ENCODE measurements around the gene LRMDA. TPM values are rescaled to one million over a fixed set of nuclear protein-coding genes. Genes with fewer than 3 reads are reported as not detected.

LRMDA gene
- total and polyA plus RNA-seq, 10 of the 15 experiments (the other 5 are each of a cell fraction or from before 2014, with no cell fraction given) = 0.07 to 0.54 (median 0.29) TPM; not detected in 4

GRCh38 chr10:75737580-75737949 is 306.1 kb downstream of the LRMDA start:
- POLR2A ChIA-PET = interaction anchor here (0.9 kb wide), 1 partner anchor 9 kb away, joined by 3 read pairs; no protein-coding TSS in a partner anchor
- Histone ChIP-seq H2AFZ (ENCODE audit: control insufficient read depth, low read depth, low read length) (no peak overlapping the region), H3K4me1 (ENCODE audit: control insufficient read depth, insufficient read depth, low read length) (no peaks in the 10 kb centered on the region), H3K9me3 (replicated peaks; ENCODE audit: control insufficient read depth, insufficient read depth, low read length) (no peaks in the 10 kb centered on the region; the same call in 2 of the 3 replicates), H4K20me1 (ENCODE audit: control insufficient read depth, insufficient read depth) (no peaks in the 10 kb centered on the region), H3K27me3 (replicated peaks in 1 of 2; ENCODE audit: control insufficient read depth in 2 of 2, insufficient read depth in 2 of 2, low read length in 1 of 2) (no peaks in the 10 kb centered on the region), H3K4me2 (ENCODE audit: control insufficient read depth, insufficient read depth) (no peak overlapping the region), H3K36me3 (ENCODE audit: control insufficient read depth in 2 of 2, insufficient read depth in 2 of 2, low read length in 1 of 2) (no peaks in the 10 kb centered on the region), H3K27ac (ENCODE audit: control insufficient read depth, insufficient read depth) (no peak overlapping the region), H3K4me3 (no peak overlapping the region), H3K9ac (ENCODE audit: control insufficient read depth, insufficient read depth, low read length) (no peak overlapping the region), H3K79me2 (ENCODE audit: control insufficient read depth, insufficient read depth, low read length) (no peaks in the 10 kb centered on the region)
- no TSS peak for BruUV-seq (replicated peaks)
- FAIRE-seq (no peak), ATAC-seq (no peak), DNase-seq (ENCODE audit: low read depth, low spot score) (no peak)
- intact Hi-C loops (cut with micrococcal nuclease; ENCODE audit: unreplicated experiment) (no loop called here), in situ Hi-C loops (cut with MboI) (no loop called here)
- SMC1A ChIA-PET (ENCODE audit: uncharacterized antibody, unreplicated experiment) = interaction anchor here (1.0 to 2.1 kb wide), 2 partner anchors 11 to 15 kb away, joined by 3 to 11 read pairs; no protein-coding TSS in a partner anchor
- WGBS (ENCODE audit: insufficient coverage, insufficient replicate concordance, low lambda C conversion rate, missing lambda C conversion rate) = 10% methylated on average over 3 of the region's 3 CpGs
- TF ChIP-seq TCF3 (IDR thresholded peaks at IDR 0.05; ENCODE audit: borderline replicate concordance, insufficient read depth, low read depth, low read length) = no peak
- TF ChIP-seq FOXM1 (IDR thresholded peaks at IDR 0.05; ENCODE audit: low read depth, low read length) = no peak
- TF ChIP-seq SIX5 (IDR thresholded peaks at IDR 0.05; ENCODE audit: low read depth, low read length, severe bottlenecking) = no peak
- no peak for TF ChIP-seq CBX5 (IDR thresholded peaks at IDR 0.05; ENCODE audit: low read depth)
- no peak for TF ChIP-seq KAT2A (conservative IDR thresholded peaks at IDR 0.05; ENCODE audit: control insufficient read depth, low read depth, low read length)
- no peak for TF ChIP-seq RCOR1 (conservative IDR thresholded peaks at IDR 0.05; ENCODE audit: low read depth, low read length)
- CTCF ChIA-PET = no interaction called here
- RAD21 ChIA-PET (ENCODE audit: unreplicated experiment) = no interaction called here

- in situ Hi-C loops (cut with MboI) (no loop called here), intact Hi-C loops (cut with micrococcal nuclease; ENCODE audit: unreplicated experiment) (no loop called here)
- no peaks in the 10 kb centered on the region for H3K27me3 ChIP-seq (replicated peaks in 1 of 2; ENCODE audit: control insufficient read depth in 2 of 2, insufficient read depth in 2 of 2, low read length in 1 of 2)
- no peak for DNase-seq (ENCODE audit: low read depth, low spot score)
- ChIA-PET RAD21 (ENCODE audit: unreplicated experiment) (no interaction called here), CTCF (no interaction called here), POLR2A (interaction anchor here (0.8 kb wide), 1 partner anchor 14 kb away, joined by 3 read pairs; no protein-coding TSS in a partner anchor), SMC1A (ENCODE audit: uncharacterized antibody, unreplicated experiment) (interaction anchor here (0.9 to 1.2 kb wide), 3 partner anchors 17 to 34 kb away, joined by 3 to 4 read pairs (median 3); no protein-coding TSS in a partner anchor)
- H3K4me2 ChIP-seq (ENCODE audit: control insufficient read depth, insufficient read depth) = no peak overlapping the region
- H3K36me3 ChIP-seq (ENCODE audit: control insufficient read depth in 2 of 2, insufficient read depth in 2 of 2, low read length in 1 of 2) = no peaks in the 10 kb centered on the region
- H3K4me3 ChIP-seq = no peak overlapping the region
- no peak for ATAC-seq
- no peaks in the 10 kb centered on the region; the same call in 2 of the 3 replicates for H3K9me3 ChIP-seq (replicated peaks; ENCODE audit: control insufficient read depth, insufficient read depth, low read length)
- no TSS peak for BruUV-seq (replicated peaks)
- WGBS (ENCODE audit: insufficient coverage, insufficient replicate concordance, low lambda C conversion rate, missing lambda C conversion rate) = 34% methylated on average over 9 of the region's 9 CpGs
- H3K27ac ChIP-seq (ENCODE audit: control insufficient read depth, insufficient read depth) = no peak overlapping the region
- H4K20me1 ChIP-seq (ENCODE audit: control insufficient read depth, insufficient read depth) = no peaks in the 10 kb centered on the region
- no peaks in the 10 kb centered on the region for H3K79me2 ChIP-seq (ENCODE audit: control insufficient read depth, insufficient read depth, low read length)
- FAIRE-seq = no peak
- no peak overlapping the region for H2AFZ ChIP-seq (ENCODE audit: control insufficient read depth, low read depth, low read length)
- no peaks in the 10 kb centered on the region for H3K4me1 ChIP-seq (ENCODE audit: control insufficient read depth, insufficient read depth, low read length)
- no peak overlapping the region for H3K9ac ChIP-seq (ENCODE audit: control insufficient read depth, insufficient read depth, low read length)
- TF ChIP-seq YBX1 (IDR thresholded peaks at IDR 0.05) = no peak
- TF ChIP-seq NBN (IDR thresholded peaks at IDR 0.05) = no peak
- TF ChIP-seq, protein P1, sequence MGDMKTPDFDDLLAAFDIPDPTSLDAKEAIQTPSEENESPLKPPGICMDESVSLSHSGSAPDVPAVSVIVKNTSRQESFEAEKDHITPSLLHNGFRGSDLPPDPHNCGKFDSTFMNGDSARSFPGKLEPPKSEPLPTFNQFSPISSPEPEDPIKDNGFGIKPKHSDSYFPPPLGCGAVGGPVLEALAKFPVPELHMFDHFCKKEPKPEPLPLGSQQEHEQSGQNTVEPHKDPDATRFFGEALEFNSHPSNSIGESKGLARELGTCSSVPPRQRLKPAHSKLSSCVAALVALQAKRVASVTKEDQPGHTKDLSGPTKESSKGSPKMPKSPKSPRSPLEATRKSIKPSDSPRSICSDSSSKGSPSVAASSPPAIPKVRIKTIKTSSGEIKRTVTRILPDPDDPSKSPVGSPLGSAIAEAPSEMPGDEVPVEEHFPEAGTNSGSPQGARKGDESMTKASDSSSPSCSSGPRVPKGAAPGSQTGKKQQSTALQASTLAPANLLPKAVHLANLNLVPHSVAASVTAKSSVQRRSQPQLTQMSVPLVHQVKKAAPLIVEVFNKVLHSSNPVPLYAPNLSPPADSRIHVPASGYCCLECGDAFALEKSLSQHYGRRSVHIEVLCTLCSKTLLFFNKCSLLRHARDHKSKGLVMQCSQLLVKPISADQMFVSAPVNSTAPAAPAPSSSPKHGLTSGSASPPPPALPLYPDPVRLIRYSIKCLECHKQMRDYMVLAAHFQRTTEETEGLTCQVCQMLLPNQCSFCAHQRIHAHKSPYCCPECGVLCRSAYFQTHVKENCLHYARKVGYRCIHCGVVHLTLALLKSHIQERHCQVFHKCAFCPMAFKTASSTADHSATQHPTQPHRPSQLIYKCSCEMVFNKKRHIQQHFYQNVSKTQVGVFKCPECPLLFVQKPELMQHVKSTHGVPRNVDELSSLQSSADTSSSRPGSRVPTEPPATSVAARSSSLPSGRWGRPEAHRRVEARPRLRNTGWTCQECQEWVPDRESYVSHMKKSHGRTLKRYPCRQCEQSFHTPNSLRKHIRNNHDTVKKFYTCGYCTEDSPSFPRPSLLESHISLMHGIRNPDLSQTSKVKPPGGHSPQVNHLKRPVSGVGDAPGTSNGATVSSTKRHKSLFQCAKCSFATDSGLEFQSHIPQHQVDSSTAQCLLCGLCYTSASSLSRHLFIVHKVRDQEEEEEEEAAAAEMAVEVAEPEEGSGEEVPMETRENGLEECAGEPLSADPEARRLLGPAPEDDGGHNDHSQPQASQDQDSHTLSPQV (IDR thresholded peaks at IDR 0.05) = no peak
- no peak for TF ChIP-seq E2F8 (IDR thresholded peaks at IDR 0.05; ENCODE audit: low read depth, partially characterized antibody)
- TF ChIP-seq MYB (IDR thresholded peaks at IDR 0.05; ENCODE audit: borderline replicate concordance, low read depth, low read length) = no peak
- TF ChIP-seq JUNB (IDR thresholded peaks at IDR 0.05) = no peak
Measured at GRCh38 chr10:75738924-75739323, 307.5 kb downstream of the LRMDA start.

Data from GM12878 (cell line).